ENCODE measurements around the gene SULF2. TPM values are rescaled to one million over a fixed set of nuclear protein-coding genes. Genes with fewer than 3 reads are reported as not detected.

SULF2 gene
- total RNA-seq, 4 donors from 2014 or later = 41.2 to 177 (median 62.3) TPM

- Histone ChIP-seq H3K4me3 (no peak overlapping the region), H3K9me3 (no peaks in the 10 kb centered on the region), H3K27me3 (no peaks in the 10 kb centered on the region), H3K27ac (no peak overlapping the region), H3K4me1 (peaks cover 0 to 31% (median 3%) of the 10 kb centered on the region in 3 donors), H3K36me3 (peaks cover 0 to 14% of the 10 kb centered on the region in 2 donors)
- 78 to 90% methylated on average over 7 to 10 of the region's 11 CpGs for WGBS, 2 donors (ENCODE audit: low coverage in 1 of 2)
- ATAC-seq = no peak
- no peak for TF ChIP-seq POLR2AphosphoS5 (IDR thresholded peaks at IDR 0.05)
- TF ChIP-seq CTCF (IDR thresholded peaks at IDR 0.05) = no peak
- TF ChIP-seq EP300 (IDR thresholded peaks at IDR 0.05) = no peak
- no peak for TF ChIP-seq POLR2A (IDR thresholded peaks at IDR 0.05)
Measured at GRCh38 chr20:47761482-47762047, 23.7 kb downstream of the SULF2 start.

- H3K9me3 ChIP-seq = no peaks in the 10 kb centered on the region
- no peak for ATAC-seq
- no peak for TF ChIP-seq POLR2AphosphoS5 (IDR thresholded peaks at IDR 0.05)
- TF ChIP-seq EP300 (IDR thresholded peaks at IDR 0.05) = no peak
- TF ChIP-seq POLR2A (IDR thresholded peaks at IDR 0.05) = no peak
- TF ChIP-seq CTCF (IDR thresholded peaks at IDR 0.05) = no peak
- H3K36me3 ChIP-seq = peaks cover 0 to 21% of the 10 kb centered on the region in 2 donors
- 64 to 92% methylated on average over 4 to 5 of the region's 14 CpGs for WGBS, 2 donors (ENCODE audit: low coverage in 1 of 2)
- no peak overlapping the region for H3K4me3 ChIP-seq
- H3K27me3 ChIP-seq = no peaks in the 10 kb centered on the region
- H3K27ac ChIP-seq = no peak overlapping the region
- H3K4me1 ChIP-seq = peaks cover 0 to 24% (median 3%) of the 10 kb centered on the region in 3 donors
Measured at GRCh38 chr20:47760686-47761481, 24.4 kb downstream of the SULF2 start.

GRCh38 chr20:47758517-47759450 is 26.5 kb downstream of the SULF2 start:
- 59 to 82% methylated on average over 9 to 16 of the region's 21 CpGs for WGBS, 2 donors (ENCODE audit: low coverage in 1 of 2)
- Histone ChIP-seq H3K4me1 (peaks cover 0 to 22% (median 3%) of the 10 kb centered on the region in 3 donors), H3K36me3 (peaks cover 0 to 31% of the 10 kb centered on the region in 2 donors), H3K27me3 (no peaks in the 10 kb centered on the region), H3K4me3 (no peak overlapping the region), H3K27ac (no peak overlapping the region), H3K9me3 (no peaks in the 10 kb centered on the region)
- no peak for ATAC-seq
- no peak for TF ChIP-seq POLR2A (IDR thresholded peaks at IDR 0.05)
- TF ChIP-seq CTCF (IDR thresholded peaks at IDR 0.05) = no peak
- TF ChIP-seq EP300 (IDR thresholded peaks at IDR 0.05) = no peak
- no peak for TF ChIP-seq POLR2AphosphoS5 (IDR thresholded peaks at IDR 0.05)

- TF ChIP-seq POLR2A (IDR thresholded peaks at IDR 0.05) (no peak), CTCF (IDR thresholded peaks at IDR 0.05) (no peak), EP300 (IDR thresholded peaks at IDR 0.05) (no peak), POLR2AphosphoS5 (IDR thresholded peaks at IDR 0.05) (no peak)
- 86 to 88% methylated on average over 14 to 17 of the region's 32 CpGs for WGBS, 2 donors (ENCODE audit: low coverage in 1 of 2)
- Histone ChIP-seq H3K27me3 (no peaks in the 10 kb centered on the region), H3K9me3 (no peaks in the 10 kb centered on the region), H3K4me1 (peaks cover 0 to 11% (median 0%) of the 10 kb centered on the region in 3 donors), H3K4me3 (no peak overlapping the region), H3K36me3 (peaks cover 0 to 38% of the 10 kb centered on the region in 2 donors), H3K27ac (no peak overlapping the region)
- ATAC-seq = no peak
Measured at GRCh38 chr20:47757145-47758035, 27.9 kb downstream of the SULF2 start.
